Right lobe of liver (tissue), 6 donors: Measurements from ENCODE around the gene PDPK1. TPM values are rescaled to one million over a fixed set of nuclear protein-coding genes. Genes with fewer than 3 reads are reported as not detected.

ENCODE experiments used
- ATAC-seq, 4 donors: fragments of 200-7000 bp; cut with Tn5 transposase; one replicate each; pipeline ENCODE4 v1.9.1; 2020; ENCODE audit warnings: mild to moderate bottlenecking in 4 of 4, moderate library complexity in 4 of 4
- DNase-seq, 3 donors: peaks; one replicate each; pipeline ENCODE4 v3.0.0-alpha.2; 2020
- H3K27ac ChIP-seq, 3 donors: fragments of 200-600 bp; one replicate each; pipeline ENCODE4 v1.8.0; 2022
- H3K27me3 ChIP-seq, 2 donors: fragments of 200-600 bp; one replicate each; pipeline ENCODE4 v1.8.0; 2022
- H3K36me3 ChIP-seq, 4 donors: fragments of 200-600 bp; sonication (generic) in 1 of 4; one replicate each; pipeline versions ENCODE4 v1.5.1 to v1.8.0; 2017 to 2022; ENCODE audit warnings: control low read depth in 1 of 4
- H3K4me1 ChIP-seq, 4 donors: fragments of 200-600 bp; sonication (generic) in 1 of 4; one replicate each; pipeline versions ENCODE4 v1.5.1 to v1.8.0; 2017 to 2022; ENCODE audit warnings: control low read depth in 1 of 4
- H3K4me3 ChIP-seq, 3 donors: fragments of 200-600 bp; one replicate each; pipeline ENCODE4 v1.8.0; 2022
- H3K9me3 ChIP-seq, 4 donors: fragments of 200-600 bp; sonication (generic) in 1 of 4; one replicate each; pipeline versions ENCODE4 v1.5.1 to v1.8.0; 2017 to 2022; ENCODE audit warnings: control low read depth in 1 of 4
- CTCF ChIP-seq, 4 donors: fragments of 200-600 bp in 3 of 4; fragments of 450-650 bp in 1 of 4; IDR thresholded peaks; one replicate each; pipeline versions ENCODE4 v1.5.1 to v1.8.0; 2016 to 2022; ENCODE audit warnings: antibody characterized with exemption in 4 of 4, mild to moderate bottlenecking in 2 of 4
- POLR2A ChIP-seq: fragments of 450-650 bp; IDR thresholded peaks from one replicate; pipeline ENCODE4 v1.6.1; 2017; ENCODE audit warnings: antibody characterized with exemption, mild to moderate bottlenecking
- WGBS: methylation state at CpG from one replicate; pipeline ENCODE4 v1.1.6; 2018; ENCODE audit warnings: low coverage, low lambda C conversion rate; ENCODE audit not compliant: insufficient coverage; ENCODE audit errors: missing lambda C conversion rate; 5-methylcytosine and 5-hydroxymethylcytosine counted together
- intact Hi-C, 2 donors: fragments of 100-400 bp; cut with DNase I; formaldehyde crosslinking; loops; one replicate each; pipeline versions ENCODE4 v1.11.2 to v1.14.1; 2022
- total RNA-seq, 6 experiments: library from RNA; depleted of rRNA in 2 of 6; stranded (reverse); fragments of >200 nt in 2 of 6; fragmentation: NEBNext Ultra II Directional in 3 of 6; extraction: Animal tissue kit (Norgen Biotek cat#: 25700) in 3 of 6; gene quantifications; one replicate each; pipeline versions ENCODE4 v1.1.0 to v1.2.4, GENCODE V29; 2016 to 2023
- donor health status: DM: no; HTN: yes; CAD: no.
- donor health status: DM: no; HTN: no; CAD: no.
- donor health status: DM: no; HTN: no; CAD: no.
- donor health status: DM: no; HTN: yes; CAD: no.
- donor health status: DM: no; HTN: yes; CAD: no.

The PDPK1 gene
- total RNA-seq, 6 experiments from 2014 or later, result 20.7 to 28.3 (median 24.5) TPM

DNA sequence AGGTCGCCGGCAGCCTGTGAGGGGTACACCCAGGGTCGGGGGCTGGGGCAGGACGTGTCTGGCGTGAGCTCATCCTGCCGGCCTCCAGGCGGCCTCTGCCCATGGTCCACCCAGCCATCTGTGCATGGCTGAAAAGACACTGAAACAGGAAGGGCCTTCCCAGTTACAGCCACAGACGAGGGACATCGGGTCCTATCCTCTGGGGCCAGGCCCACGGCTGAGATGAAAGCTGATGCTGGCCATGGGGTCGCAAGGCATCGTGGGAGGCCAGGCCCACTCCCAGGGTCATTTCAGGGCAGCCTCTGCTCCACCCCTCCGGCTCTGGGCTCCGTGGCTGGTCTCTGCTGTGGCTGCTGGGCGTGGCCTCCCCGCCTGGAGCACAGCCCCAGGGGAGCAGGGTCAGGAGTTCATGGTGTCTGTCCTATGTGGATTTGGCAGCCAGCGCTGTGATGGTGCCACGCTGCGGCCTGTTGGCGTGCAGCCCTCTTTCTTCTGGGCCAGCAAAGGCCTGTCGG lies 40.6 kb upstream of the PDPK1 start:
- DNase-seq (peak; percentile 86 to 94 (median 92)), ATAC-seq (peak; percentile 86 to 89 (median 88))
- H3K4me3 ChIP-seq, result no peak overlapping the region
- no peaks in the 10 kb centered on the region for H3K9me3 ChIP-seq
- H3K27ac ChIP-seq, result peak overlapping the region in 2 of 3 donors; percentile 29 to 41
- H3K4me1 ChIP-seq, result peaks cover 0 to 36% (median 14%) of the 10 kb centered on the region in 4 donors
- intact Hi-C loops, result loop anchor here (5.0 to 10.0 kb wide), 2 partner anchors 62 to 155 kb away; partner anchors contain the start of gene ABCA3 (in 1 of the 2)
- no peaks in the 10 kb centered on the region for H3K36me3 ChIP-seq
- H3K27me3 ChIP-seq, result no peaks in the 10 kb centered on the region
- peak in 2 of 4 donors; percentile 29 to 30 for TF ChIP-seq CTCF (IDR thresholded peaks at IDR 0.05)
- TF ChIP-seq POLR2A, result no peak
- WGBS, result 20% methylated on average over 2 of the region's 21 CpGs

DNA sequence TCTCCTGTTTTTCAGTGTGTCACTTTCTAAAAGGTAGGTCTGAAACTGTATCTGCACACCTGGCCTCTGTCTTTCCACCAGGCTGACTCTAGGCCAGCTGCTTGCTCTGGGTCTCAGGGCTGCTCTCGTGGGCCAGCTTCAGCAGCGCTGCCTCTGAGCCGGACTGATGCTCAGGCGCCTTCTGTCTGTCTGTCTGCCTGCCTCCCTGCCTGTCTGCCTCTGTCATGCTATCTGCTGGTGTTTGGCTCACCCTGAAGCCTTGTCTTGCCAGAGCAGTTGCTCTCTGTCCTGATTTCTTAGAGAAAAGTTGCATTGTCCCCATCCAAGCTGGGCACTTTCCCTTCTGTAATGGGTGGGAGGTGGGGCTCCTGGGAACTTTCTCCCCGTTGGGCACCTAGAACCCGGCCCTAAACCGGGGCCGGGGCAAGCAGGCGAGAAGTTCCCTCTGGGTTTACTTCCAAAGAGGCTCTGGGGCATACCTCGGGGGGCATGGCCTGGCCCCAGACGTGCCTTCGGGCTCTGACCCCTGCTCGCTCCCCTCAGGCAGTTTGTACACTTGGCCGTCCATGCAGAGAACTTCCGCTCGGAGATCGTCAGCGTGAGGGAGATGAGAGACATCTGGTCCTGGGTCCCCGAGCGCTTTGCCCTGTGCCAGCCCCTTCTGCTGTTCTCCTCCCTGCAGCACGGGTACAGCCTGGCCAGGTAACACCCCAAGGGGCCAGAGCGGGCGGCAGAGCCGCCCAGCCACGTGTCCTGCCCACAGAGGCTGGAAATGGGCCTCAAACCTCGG lies 39.9 kb upstream of the PDPK1 start:
- TF ChIP-seq POLR2A (no peak), CTCF (IDR thresholded peaks at IDR 0.05) (no peak)
- H3K27ac ChIP-seq, result peak overlapping the region in 2 of 3 donors; percentile 29 to 41
- DNase-seq, result no peak
- H3K4me3 ChIP-seq, result no peak overlapping the region
- peaks cover 0 to 35% (median 17%) of the 10 kb centered on the region in 4 donors for H3K4me1 ChIP-seq
- 30% methylated on average over 4 of the region's 26 CpGs for WGBS
- peak in 2 of 4 donors; percentile 0 to 2 for ATAC-seq
- H3K36me3 ChIP-seq, result no peaks in the 10 kb centered on the region
- intact Hi-C loops, result loop anchor here (5.0 to 10.0 kb wide), 2 partner anchors 63 to 156 kb away; partner anchors contain the start of gene ABCA3 (in 1 of the 2)
- no peaks in the 10 kb centered on the region for H3K27me3 ChIP-seq
- H3K9me3 ChIP-seq, result no peaks in the 10 kb centered on the region

DNA sequence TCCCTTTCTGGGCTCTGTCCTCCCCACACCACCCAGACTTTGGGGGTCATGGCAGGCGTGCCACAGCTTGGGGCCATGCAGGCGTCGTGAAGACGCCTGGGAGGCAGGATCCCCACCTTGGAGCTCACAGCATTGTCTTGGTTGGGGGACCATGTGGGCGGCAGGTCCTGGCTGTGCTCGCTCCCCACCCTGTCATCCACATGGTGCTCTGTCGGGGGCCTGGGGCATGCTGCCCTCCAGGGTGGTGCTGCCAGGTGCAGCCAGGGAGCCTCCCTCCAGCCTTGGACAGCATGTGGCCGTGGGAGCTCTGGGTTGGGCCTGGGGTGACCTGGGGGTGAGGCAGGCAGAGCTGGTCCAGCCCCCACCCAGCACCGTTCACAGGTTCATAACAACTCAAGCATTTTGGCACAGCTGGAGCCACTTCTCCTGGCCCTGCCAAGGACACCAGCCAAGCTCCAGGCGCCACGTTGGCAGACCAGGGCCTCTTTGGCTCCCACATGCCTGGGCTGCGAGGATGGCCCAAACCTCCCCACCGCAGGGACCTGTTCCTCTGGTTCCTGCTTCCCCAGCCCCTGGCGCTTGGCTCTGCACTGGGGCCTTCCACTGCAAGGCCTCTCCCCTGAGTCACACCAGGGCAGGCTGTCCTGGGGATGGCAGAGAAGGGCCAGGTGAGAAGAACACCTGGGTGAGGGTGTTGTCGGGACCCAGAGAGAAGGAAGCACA lies 39.1 kb upstream of the PDPK1 start:
- H3K4me1 ChIP-seq, result peaks cover 0 to 43% (median 21%) of the 10 kb centered on the region in 4 donors
- H3K27me3 ChIP-seq, result no peaks in the 10 kb centered on the region
- no peak for TF ChIP-seq CTCF (IDR thresholded peaks at IDR 0.05)
- TF ChIP-seq POLR2A, result no peak
- H3K27ac ChIP-seq, result peak overlapping the region in 1 of 3 donors; percentile 36
- intact Hi-C loops, result loop anchor here (5.0 to 10.0 kb wide), 2 partner anchors 64 to 156 kb away; partner anchors contain the start of gene ABCA3 (in 1 of the 2)
- no peak overlapping the region for H3K4me3 ChIP-seq
- H3K9me3 ChIP-seq, result no peaks in the 10 kb centered on the region
- DNase-seq (peak in 2 of 3 donors; percentile 64 to 86), ATAC-seq (peak in 3 of 4 donors; percentile 20 to 39 (median 24))
- 28% methylated on average over 5 of the region's 15 CpGs for WGBS
- no peaks in the 10 kb centered on the region for H3K36me3 ChIP-seq

- Histone ChIP-seq H3K4me3 (no peak overlapping the region), H3K4me1 (peaks cover 0 to 44% (median 23%) of the 10 kb centered on the region in 4 donors), H3K27me3 (no peaks in the 10 kb centered on the region), H3K27ac (no peak overlapping the region), H3K9me3 (no peaks in the 10 kb centered on the region), H3K36me3 (no peaks in the 10 kb centered on the region)
- WGBS, result 70% methylated on average over 2 of the region's 6 CpGs
- TF ChIP-seq POLR2A (no peak), CTCF (IDR thresholded peaks at IDR 0.05) (no peak)
- intact Hi-C loops, result loop anchor here (5.0 to 10.0 kb wide), 2 partner anchors 65 to 157 kb away; partner anchors contain the start of gene ABCA3 (in 1 of the 2)
- no peak for ATAC-seq
- no peak for DNase-seq
These were observed 38.4 kb upstream of the PDPK1 start for GRCh38 chr16:2499454-2499853.
